Suprapubic skin (tissue), 4 donors: ENCODE results near the gene KRTAP20-2. TPM values are rescaled to one million over a fixed set of nuclear protein-coding genes. Genes with fewer than 3 reads are reported as not detected.

Experiments used
- DNase-seq, 2 donors: peaks; one replicate each; pipeline ENCODE4 v3.0.0-alpha.2; 2019; ENCODE audit warnings: low spot score in 2 of 2
- H3K27ac ChIP-seq: fragments of 200-600 bp; sonication (generic); one replicate; pipeline ENCODE4 v1.5.1; 2019
- H3K27me3 ChIP-seq: fragments of 200-600 bp; sonication (generic); one replicate; pipeline ENCODE4 v1.5.1; 2019
- H3K36me3 ChIP-seq: fragments of 200-600 bp; sonication (generic); one replicate; pipeline ENCODE4 v1.5.1; 2019
- H3K4me1 ChIP-seq: fragments of 200-600 bp; sonication (generic); one replicate; pipeline ENCODE4 v1.5.1; 2019
- H3K4me3 ChIP-seq: fragments of 200-600 bp; sonication (generic); one replicate; pipeline ENCODE4 v1.5.1; 2019; ENCODE audit warnings: mild to moderate bottlenecking
- H3K9me3 ChIP-seq: fragments of 200-600 bp; sonication (generic); one replicate; pipeline ENCODE4 v1.5.1; 2019
- EP300 ChIP-seq: sonication (generic); formaldehyde crosslinking; IDR thresholded peaks from one replicate; pipeline ENCODE4 v1.6.1; 2017; ENCODE audit warnings: antibody characterized with exemption
- POLR2A ChIP-seq, 2 donors: fragments of 450-650 bp; IDR thresholded peaks; one replicate each; pipeline ENCODE4 v1.6.1; 2017; ENCODE audit warnings: antibody characterized with exemption in 2 of 2, mild to moderate bottlenecking in 2 of 2, moderate library complexity in 2 of 2
- POLR2AphosphoS5 ChIP-seq, 3 donors: sonication (generic); formaldehyde crosslinking; IDR thresholded peaks; one replicate each; pipeline ENCODE4 v1.6.1; 2017; ENCODE audit warnings: antibody characterized with exemption in 3 of 3
- WGBS: methylation state at CpG from one replicate; pipeline ENCODE4 v1.1.5; 2018; 5-methylcytosine and 5-hydroxymethylcytosine counted together
- total RNA-seq, 4 donors: library from RNA; depleted of rRNA; stranded (reverse); fragments of >200 nt; gene quantifications; one replicate each; pipeline ENCODE4 v1.1.0, GENCODE V29; 2016
- TF ChIP-seq, protein P1 (sequence below), 2 donors: fragments of 200-600 bp in 1 of 2; fragments of 450-650 bp in 1 of 2; sonication (generic) in 1 of 2; IDR thresholded peaks; one replicate each; pipeline ENCODE4 v1.5.1; 2016 to 2019; ENCODE audit warnings: antibody characterized with exemption in 2 of 2, mild to moderate bottlenecking in 1 of 2, moderate library complexity in 1 of 2

KRTAP20-2 gene
- 1 to 10 TPM in 2 of 4 donors, not detected in 2; 5.9 to 8.6 TPM for total RNA-seq

DNA sequence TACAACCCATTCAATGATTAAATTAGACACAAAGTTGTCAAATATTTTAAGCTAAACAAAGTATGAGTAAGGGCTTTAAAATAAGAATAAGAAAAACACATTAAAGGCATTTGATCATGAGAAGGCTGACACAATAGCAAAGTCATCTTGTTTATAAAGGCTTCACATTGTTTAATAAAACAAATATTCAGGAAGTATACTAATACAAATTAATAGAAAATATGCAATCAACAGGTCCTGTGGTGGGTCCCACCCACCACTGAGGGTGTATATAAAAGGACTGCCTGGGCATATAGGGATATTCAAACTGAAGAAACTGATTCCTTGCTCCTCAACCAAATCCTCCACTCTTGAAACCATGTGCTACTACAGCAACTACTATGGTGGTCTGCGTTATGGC, at the start of gene KRTAP20-2:
TSS of gene KRTAP20-2 (plus strand) at position 301 of the 400 bp plus-strand sequence. CDS start at position 359, 58 bp downstream.
- WGBS, result 93% methylated on average over 1 of the region's 1 CpG
- no peaks in the 10 kb centered on the region for H3K36me3 ChIP-seq
- DNase-seq, result no peak
- H3K9me3 ChIP-seq, result no peaks in the 10 kb centered on the region
- no peaks in the 10 kb centered on the region for H3K27me3 ChIP-seq
- no peak within 1 kb of the TSS for H3K27ac ChIP-seq
- no peak within 1 kb of the TSS for H3K4me3 ChIP-seq
- no peaks in the 10 kb centered on the region for H3K4me1 ChIP-seq
- no peak for TF ChIP-seq EP300
- TF ChIP-seq, protein P1, sequence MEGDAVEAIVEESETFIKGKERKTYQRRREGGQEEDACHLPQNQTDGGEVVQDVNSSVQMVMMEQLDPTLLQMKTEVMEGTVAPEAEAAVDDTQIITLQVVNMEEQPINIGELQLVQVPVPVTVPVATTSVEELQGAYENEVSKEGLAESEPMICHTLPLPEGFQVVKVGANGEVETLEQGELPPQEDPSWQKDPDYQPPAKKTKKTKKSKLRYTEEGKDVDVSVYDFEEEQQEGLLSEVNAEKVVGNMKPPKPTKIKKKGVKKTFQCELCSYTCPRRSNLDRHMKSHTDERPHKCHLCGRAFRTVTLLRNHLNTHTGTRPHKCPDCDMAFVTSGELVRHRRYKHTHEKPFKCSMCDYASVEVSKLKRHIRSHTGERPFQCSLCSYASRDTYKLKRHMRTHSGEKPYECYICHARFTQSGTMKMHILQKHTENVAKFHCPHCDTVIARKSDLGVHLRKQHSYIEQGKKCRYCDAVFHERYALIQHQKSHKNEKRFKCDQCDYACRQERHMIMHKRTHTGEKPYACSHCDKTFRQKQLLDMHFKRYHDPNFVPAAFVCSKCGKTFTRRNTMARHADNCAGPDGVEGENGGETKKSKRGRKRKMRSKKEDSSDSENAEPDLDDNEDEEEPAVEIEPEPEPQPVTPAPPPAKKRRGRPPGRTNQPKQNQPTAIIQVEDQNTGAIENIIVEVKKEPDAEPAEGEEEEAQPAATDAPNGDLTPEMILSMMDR (IDR thresholded peaks at IDR 0.05), result no peak
- no peak for TF ChIP-seq POLR2A (IDR thresholded peaks at IDR 0.05)
- no peak for TF ChIP-seq POLR2AphosphoS5 (IDR thresholded peaks at IDR 0.05)

- H3K4me1 ChIP-seq, result no peaks in the 10 kb centered on the region
- DNase-seq, result no peak
- H3K36me3 ChIP-seq, result no peaks in the 10 kb centered on the region
- no peak within 1 kb of the TSS for H3K27ac ChIP-seq
- no peaks in the 10 kb centered on the region for H3K9me3 ChIP-seq
- H3K4me3 ChIP-seq, result no peak within 1 kb of the TSS
- no peaks in the 10 kb centered on the region for H3K27me3 ChIP-seq
- TF ChIP-seq EP300, result no peak
- TF ChIP-seq, protein P1 (IDR thresholded peaks at IDR 0.05), result no peak
- TF ChIP-seq POLR2A (IDR thresholded peaks at IDR 0.05), result no peak
- no peak for TF ChIP-seq POLR2AphosphoS5 (IDR thresholded peaks at IDR 0.05)
Observed at GRCh38 chr21:30590297-30590696, 44.7 kb upstream of the KRTAP20-2 start, which contains the start of gene KRTAP22-2. Gene KRTAP22-2 (minus strand): TSS chr21:30590397.

DNA sequence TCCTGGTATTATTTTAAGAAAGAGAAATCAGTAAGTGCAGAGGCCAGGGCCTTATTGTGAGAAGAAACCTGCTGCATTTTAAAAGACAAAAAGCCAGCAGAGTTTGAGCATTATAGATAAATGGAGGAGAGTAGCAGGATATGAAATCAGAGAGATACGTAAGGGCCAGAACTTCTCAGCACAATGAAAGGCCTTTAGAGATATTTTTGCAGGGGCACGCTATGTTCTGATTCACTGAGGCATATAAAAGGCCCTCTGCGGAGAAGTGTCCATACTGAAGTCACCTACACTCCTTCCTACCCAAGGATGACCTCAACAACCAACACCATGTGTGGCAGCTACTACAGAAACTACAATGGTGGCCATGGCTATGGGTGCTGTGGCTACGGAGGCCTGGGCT, 42.9 kb upstream of the KRTAP20-2 start, which contains the start of gene KRTAP6-3:
TSS of gene KRTAP6-3 (plus strand) at position 301 of the 400 bp plus-strand sequence. CDS start at position 307, 6 bp downstream.
- Histone ChIP-seq H3K4me1 (no peaks in the 10 kb centered on the region), H3K36me3 (no peaks in the 10 kb centered on the region), H3K9me3 (no peaks in the 10 kb centered on the region), H3K27me3 (no peaks in the 10 kb centered on the region), H3K4me3 (no peak within 1 kb of the TSS), H3K27ac (no peak within 1 kb of the TSS)
- no peak for DNase-seq
- no peak for TF ChIP-seq POLR2AphosphoS5 (IDR thresholded peaks at IDR 0.05)
- no peak for TF ChIP-seq POLR2A (IDR thresholded peaks at IDR 0.05)
- TF ChIP-seq, protein P1 (IDR thresholded peaks at IDR 0.05), result no peak
- no peak for TF ChIP-seq EP300
- 91% methylated on average over 4 of the region's 4 CpGs for WGBS

GRCh38 chr21:30598802-30599201, 36.2 kb upstream of the KRTAP20-2 start, which contains the start of gene KRTAP6-2:
Gene KRTAP6-2 (minus strand): TSS chr21:30598902. CDS start chr21:30598874, 28 bp downstream.
- Histone ChIP-seq H3K27ac (no peak within 1 kb of the TSS), H3K4me1 (no peaks in the 10 kb centered on the region), H3K36me3 (no peaks in the 10 kb centered on the region), H3K9me3 (no peaks in the 10 kb centered on the region), H3K27me3 (no peaks in the 10 kb centered on the region), H3K4me3 (no peak within 1 kb of the TSS)
- WGBS, result 92% methylated on average over 6 of the region's 6 CpGs
- DNase-seq, result no peak
- TF ChIP-seq POLR2A (IDR thresholded peaks at IDR 0.05) (no peak), POLR2AphosphoS5 (IDR thresholded peaks at IDR 0.05) (no peak)

DNA sequence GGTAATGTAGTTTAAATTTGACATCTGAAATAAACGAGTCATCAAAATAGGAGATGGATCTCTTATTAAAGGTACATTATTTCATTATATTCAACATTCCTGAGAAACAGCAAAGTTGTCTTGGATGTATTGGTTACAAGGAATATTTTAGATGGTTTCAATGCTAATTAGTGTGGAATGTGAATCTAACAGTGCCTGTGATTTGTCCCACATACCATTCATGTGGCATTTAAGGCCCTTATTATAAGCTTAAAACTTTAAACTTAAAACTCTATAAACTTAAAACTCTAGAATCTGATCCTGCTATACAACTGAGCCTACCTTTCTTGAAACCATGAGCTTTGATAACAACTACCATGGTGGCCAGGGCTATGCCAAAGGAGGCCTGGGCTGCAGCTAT, 34.2 kb upstream of the KRTAP20-2 start, which contains the start of gene KRTAP22-1:
TSS of gene KRTAP22-1 (plus strand) at position 301 of the 400 bp plus-strand sequence.
- Histone ChIP-seq H3K9me3 (no peaks in the 10 kb centered on the region), H3K27me3 (no peaks in the 10 kb centered on the region), H3K4me1 (no peaks in the 10 kb centered on the region), H3K4me3 (no peak within 1 kb of the TSS), H3K27ac (no peak within 1 kb of the TSS), H3K36me3 (no peaks in the 10 kb centered on the region)
- no peak for TF ChIP-seq POLR2AphosphoS5 (IDR thresholded peaks at IDR 0.05)
- TF ChIP-seq POLR2A (IDR thresholded peaks at IDR 0.05), result no peak
- no peak for TF ChIP-seq EP300
- TF ChIP-seq, protein P1 (IDR thresholded peaks at IDR 0.05), result no peak
- 90% methylated on average over 1 of the region's 1 CpG for WGBS
- DNase-seq, result no peak

DNA sequence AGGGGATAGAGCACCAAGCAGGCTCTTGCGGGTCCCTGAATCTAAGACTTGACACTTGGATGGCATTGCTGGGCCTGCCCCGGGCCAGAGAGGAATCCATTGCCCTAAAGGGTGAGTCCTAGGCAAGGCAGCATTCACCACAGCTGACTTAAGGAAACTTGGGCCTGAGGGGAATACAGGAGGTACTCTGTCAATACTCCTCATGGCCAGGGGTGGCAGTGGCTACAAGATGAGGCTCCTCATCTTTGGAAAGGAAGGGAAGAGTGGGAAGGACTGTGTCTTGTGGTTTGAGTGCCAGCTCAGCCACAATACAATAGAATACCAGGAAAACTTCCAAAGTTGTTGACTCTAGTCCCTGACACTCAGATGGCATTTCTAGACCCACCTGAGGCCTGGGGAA, 29.0 kb upstream of the KRTAP20-2 start:
- H3K4me1 ChIP-seq, result no peaks in the 10 kb centered on the region
- H3K27me3 ChIP-seq, result no peaks in the 10 kb centered on the region
- DNase-seq, result no peak
- H3K4me3 ChIP-seq, result no peak overlapping the region
- H3K9me3 ChIP-seq, result no peaks in the 10 kb centered on the region
- TF ChIP-seq POLR2A (IDR thresholded peaks at IDR 0.05), result no peak
- TF ChIP-seq POLR2AphosphoS5 (IDR thresholded peaks at IDR 0.05), result no peak
- TF ChIP-seq EP300, result no peak
- TF ChIP-seq, protein P1 (IDR thresholded peaks at IDR 0.05), result no peak
- WGBS, result 100% methylated on average over 2 of the region's 2 CpGs
- H3K36me3 ChIP-seq, result no peaks in the 10 kb centered on the region
- H3K27ac ChIP-seq, result no peak overlapping the region
